HG02943 (cell line): Measurements from ENCODE around the gene SLC35E4.

Experiments
- ATAC-seq: cut with Tn5 transposase; IDR thresholded peaks from one replicate; pipeline ENCODE4 v1.9.1; 2021; ENCODE audit warnings: mild to moderate bottlenecking, low read depth, moderate library complexity; ENCODE audit not compliant: unreplicated experiment

SLC35E4 gene

GRCh38 chr22:30681831-30682230, 46.2 kb downstream of the SLC35E4 start:
- no peak for ATAC-seq

- no peak for ATAC-seq
These were observed 49.6 kb downstream of the SLC35E4 start for GRCh38 chr22:30685178-30685577.

DNA sequence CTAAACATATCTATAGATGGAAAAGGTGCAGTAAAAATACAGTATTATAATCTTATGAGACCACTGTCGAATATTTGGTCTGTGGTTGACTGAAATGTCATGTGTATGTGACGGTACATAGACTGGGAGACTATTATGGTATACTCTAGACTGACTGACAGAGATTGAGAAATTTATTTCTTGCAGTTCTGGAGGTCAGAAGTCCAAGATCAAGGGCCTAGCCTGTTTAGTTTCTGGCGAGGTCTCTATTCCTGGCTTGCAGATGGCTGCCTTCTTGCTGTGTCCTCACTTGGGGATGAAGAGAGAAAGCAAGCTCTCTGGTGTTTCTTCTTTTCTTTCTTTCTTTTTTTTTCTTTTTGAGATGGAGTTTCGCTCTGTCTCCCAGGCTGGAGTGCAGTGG, 51.8 kb downstream of the SLC35E4 start:
- ATAC-seq = no peak

- no peak for ATAC-seq
These were observed 54.0 kb downstream of the SLC35E4 start for GRCh38 chr22:30689622-30690021.

DNA sequence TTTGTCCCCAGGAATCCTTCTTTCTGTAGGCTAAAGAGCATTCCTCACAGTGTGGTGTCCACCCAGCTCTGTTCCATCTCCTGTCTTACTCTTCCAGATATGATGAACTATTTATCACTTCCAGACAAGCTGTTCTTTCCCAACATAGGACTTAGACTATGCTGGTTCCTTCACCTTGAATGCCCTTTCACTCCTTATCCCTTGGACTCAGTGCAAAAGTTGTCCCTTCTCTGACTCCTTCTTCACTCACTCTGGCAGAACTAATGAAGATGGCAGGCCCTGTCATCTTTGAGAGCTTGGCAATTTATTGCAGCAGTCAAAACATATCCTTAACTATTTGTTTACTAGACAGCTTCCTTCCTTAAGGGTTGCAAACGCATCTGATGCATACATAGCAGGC, 55.6 kb downstream of the SLC35E4 start:
- no peak for ATAC-seq

DNA sequence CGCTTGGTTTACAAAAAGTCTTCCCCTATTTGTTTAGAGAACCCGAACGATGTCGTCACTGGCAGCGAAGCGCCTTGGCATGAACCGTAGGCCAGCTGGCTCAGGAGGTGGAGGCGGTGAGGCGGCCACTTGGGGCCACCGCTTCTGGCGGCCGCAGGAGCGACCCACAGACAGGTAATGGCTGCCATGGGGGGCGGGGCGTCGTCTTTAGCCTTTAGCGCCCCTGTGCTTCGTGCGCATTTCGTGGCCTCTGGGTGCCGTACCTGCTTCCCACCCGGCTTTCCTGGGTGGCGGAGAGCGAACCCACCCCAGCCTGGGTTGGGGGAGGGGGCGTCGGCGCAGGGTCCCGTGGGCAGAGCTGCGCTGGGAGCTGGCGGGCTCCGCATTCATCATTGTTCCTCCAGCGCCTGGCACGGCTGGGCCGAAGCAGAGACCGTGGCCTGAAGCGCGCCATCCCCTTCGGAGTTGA, 58.6 kb downstream of the SLC35E4 start:
- ATAC-seq = no peak

- no peak for ATAC-seq
These were observed 59.2 kb downstream of the SLC35E4 start, which contains the start of gene OSBP2 for GRCh38 chr22:30694640-30695350. TSS of gene OSBP2 (plus strand) at chr22:30694874. CDS start at chr22:30694910, 36 bp downstream.

GRCh38 chr22:30695351-30695851, 59.8 kb downstream of the SLC35E4 start:
- ATAC-seq = no peak

GRCh38 chr22:30695871-30696655, 60.5 kb downstream of the SLC35E4 start:
- no peak for ATAC-seq
